Measurements from ENCODE around the gene UBAC2.

Gene UBAC2

DNA sequence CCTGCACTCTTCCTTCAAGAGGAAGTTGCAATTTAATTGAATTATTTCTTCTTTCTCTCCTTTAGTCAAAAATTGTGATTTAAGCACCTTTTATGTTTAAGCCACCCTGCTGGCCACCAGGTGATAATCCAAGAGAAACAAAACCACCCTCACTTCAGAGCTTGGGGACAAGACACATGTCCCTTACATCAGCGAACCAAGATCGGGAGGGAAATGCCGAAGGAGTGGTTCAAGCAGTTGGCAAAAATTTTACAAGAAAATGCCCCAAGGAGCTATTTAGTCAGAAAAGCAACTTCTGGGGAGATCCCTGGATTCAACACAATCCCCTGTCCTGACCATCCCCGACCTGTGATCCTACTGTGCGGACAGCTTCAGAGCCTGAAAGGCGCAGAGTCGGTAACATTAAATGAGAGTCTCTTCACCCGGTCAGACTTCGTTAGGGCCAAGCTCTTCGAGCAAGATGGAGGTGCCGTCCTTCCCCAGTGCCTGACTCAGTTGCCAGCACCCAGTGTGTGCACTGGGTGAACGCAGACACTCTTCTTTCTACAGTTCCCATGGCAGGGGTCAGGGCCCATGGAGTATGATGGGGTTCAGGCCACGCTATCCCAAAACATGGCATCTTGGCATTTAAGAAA is 222.0 kb downstream of the UBAC2 start:
- DNase-seq, result peak in 3 of 42 donors; percentile 9 to 31 (median 15)
- intact Hi-C loops (cut with DNase I), result no loop called here

DNA sequence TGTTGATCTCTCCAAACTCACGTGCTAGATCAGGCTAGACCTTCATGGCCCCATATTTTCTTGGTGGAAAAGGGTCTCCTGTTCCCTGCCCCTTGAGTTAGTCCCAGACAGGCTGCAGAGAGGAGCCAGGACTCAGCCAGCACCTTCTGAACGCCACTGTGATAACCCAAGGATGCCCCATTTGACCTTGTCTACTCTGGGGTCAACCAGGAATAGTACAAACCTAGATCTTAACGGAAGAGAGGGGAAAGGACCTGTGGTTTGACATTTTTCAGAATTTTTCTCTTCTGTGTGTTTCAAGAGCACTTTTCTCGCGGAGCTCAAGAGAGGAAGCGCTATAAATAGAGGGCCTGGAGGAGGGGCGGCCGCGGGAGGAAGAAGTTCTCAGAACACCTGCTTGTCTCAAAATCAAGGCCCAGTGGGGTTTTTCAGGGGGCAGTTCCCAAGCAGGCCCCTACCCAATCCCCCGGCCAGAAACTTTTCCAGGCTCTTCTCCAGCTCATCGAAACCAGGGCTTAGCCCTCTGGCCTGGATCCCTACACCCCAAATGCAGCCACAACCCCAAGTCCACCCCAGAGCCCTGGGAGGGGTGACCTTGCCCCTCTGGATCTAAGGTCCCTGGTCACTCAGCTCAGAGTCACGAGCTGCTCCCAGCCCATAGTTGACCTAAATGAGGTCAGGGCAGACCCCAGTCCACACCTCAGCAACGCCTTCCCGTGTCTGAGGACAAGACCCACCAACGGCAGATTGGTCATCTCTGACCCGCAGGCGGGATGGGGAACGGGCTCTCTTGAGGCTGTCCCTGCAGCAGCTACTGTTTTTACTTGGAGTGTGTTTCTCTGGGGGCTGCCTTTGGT is 225.1 kb downstream of the UBAC2 start:
- peak in 30 of 42 donors; percentile 20 to 66 (median 42) for DNase-seq
- intact Hi-C loops (cut with DNase I), result no loop called here

DNA sequence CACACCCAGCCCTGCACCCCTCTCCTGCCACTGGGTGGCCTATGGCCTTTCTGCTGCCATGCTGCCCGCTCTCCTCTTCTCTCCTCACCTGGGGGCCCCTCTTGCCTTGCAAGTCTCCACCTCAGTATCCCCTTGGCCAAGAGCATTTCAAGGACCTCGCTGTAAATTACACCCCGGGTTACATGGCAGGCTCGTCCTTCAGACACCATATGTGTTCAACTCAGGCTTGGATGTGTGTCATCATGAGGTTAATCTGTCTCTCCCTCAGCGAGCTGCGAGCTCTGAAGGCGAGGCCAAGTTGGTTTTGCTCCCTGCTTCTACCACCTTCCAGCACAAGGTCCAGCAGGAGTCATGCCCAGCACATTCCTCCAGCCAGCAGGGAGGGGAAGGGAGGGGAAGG is 225.8 kb downstream of the UBAC2 start:
- intact Hi-C loops (cut with DNase I), result no loop called here
- DNase-seq, result peak in 3 of 42 donors; percentile 8 to 28 (median 28)

DNA sequence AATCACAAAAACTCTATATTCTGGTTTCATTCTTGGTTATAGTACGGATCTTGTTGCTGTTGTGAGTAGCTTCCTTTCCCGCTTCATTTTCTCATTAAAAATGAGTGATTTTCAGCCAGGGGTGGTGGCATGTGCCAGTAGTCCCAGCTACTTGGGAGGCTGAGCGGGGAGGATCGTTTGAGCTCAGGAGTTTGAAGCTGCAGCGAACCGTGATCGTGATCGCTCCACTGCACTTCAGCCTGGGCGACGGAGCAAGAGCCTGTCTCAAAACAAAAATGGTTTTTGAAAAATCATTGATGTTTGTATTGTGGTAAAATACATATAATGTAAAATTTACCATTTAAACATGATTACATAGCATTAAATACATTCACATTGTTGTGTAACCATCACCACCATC is 229.0 kb downstream of the UBAC2 start:
- intact Hi-C loops (cut with DNase I), result loop anchor here (10.0 kb wide), 1 partner anchor 255 kb away; no protein-coding TSS in a partner anchor
- no peak for DNase-seq

DNA sequence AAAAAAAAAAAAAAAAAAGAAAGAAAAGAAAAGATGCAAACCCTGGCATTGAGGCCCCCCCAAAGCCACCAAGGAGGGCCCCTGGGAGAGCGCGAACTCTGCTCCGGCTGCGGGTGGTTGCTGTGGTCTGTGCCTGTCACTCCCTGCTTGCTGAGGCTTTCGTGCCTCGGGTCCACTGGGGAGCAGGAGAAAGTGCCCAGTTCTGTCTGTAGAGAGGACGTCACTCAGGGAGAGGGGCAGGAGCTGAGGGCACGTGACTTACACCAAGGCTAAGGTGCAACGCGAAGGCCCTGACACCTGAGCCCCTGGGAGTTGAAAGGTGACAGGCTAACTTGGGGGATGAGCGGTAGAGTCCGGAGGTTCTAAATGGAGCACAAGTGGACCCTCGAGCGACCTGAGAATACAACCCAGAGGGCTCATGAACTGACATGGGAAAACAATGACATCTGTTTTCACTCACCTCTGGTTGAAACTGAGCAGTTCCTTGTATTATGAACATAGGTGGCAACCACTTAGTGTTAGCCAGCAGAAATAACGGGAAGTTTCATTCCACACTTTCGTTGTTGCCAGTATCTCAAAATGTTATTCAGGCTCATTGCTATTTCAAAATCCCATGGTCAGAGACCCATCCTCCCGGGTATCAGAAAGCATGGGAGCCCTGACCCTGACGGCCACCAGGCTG is 231.4 kb downstream of the UBAC2 start:
- peak in 1 of 42 donors; percentile 35 for DNase-seq
- intact Hi-C loops (cut with DNase I), result loop anchor here (10.0 kb wide), 1 partner anchor 257 kb away; no protein-coding TSS in a partner anchor

DNA sequence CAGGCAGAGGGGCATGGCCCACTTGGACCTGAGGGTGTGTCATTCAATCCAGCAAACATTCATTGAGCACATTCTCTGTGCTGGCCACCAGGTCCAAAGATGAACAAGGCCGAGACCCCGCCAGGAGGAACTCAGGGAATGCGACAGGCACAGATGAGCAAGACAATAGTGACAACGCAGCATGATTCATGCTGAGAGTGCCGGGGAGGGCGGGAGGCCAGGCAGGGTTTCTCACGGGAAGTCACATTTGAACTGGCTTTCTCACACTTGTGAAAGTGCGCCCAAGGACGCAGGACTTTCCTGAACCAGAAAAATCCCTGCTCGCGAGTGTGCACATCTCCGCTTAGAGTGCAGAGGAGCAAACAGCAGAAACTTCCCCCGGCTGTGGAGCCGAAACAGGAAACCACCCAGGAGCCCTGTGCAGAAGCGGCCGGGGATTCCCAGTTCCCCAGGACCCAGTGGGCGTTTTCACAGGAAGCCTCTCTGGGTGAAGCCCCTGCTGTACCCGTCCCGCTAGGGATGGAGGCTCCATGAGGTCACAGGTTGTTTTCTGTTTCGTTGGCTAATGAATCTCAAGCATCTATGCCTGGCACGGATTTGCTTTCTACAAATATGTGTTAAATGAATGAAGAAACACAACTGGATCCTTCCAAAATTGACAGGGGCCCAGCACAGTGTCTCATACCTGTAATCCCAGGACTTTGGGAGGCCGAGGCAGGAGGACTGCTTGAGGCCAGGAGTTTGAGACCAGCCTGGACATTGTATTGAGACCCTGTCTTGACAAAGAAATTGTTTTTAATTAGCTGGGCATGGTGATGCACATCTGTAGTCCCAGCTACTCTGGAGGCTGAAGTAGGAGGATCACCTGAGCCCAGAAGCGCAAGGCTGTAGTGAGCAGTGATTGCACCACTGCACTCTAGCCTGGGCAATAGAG is 232.2 kb downstream of the UBAC2 start:
- intact Hi-C loops (cut with DNase I), result loop anchor here (10.0 kb wide), 1 partner anchor 258 kb away; no protein-coding TSS in a partner anchor
- DNase-seq, result peak in 41 of 42 donors; percentile 18 to 70 (median 44)

DNA sequence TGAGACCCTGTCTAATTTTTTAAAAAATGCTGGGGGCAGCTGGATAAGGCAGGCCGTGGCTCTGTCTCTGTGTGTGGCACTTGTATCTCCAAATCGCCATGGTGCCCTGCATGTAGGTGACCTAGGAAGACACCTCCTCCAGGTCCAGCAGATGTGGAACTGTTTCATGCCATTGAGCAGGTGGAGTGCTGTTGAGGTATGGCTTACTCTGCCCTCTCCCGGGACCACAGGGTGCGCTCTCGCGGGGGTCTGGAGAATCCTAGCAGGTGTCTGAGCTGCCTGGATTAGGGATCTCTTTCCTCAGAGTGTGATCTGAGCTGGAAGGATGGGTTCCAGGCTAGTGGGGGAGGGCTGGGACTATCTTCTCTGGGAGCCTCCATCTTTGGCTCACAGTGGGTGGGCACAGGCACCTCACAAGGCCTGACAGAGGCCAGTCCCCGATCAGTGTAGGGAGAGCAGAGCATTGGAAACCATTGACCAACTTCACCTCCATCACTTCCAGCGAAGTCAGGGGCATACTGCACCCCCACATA is 233.0 kb downstream of the UBAC2 start:
- peak in 1 of 42 donors; percentile 24 for DNase-seq
- intact Hi-C loops (cut with DNase I), result loop anchor here (10.0 kb wide), 1 partner anchor 259 kb away; no protein-coding TSS in a partner anchor

DNA sequence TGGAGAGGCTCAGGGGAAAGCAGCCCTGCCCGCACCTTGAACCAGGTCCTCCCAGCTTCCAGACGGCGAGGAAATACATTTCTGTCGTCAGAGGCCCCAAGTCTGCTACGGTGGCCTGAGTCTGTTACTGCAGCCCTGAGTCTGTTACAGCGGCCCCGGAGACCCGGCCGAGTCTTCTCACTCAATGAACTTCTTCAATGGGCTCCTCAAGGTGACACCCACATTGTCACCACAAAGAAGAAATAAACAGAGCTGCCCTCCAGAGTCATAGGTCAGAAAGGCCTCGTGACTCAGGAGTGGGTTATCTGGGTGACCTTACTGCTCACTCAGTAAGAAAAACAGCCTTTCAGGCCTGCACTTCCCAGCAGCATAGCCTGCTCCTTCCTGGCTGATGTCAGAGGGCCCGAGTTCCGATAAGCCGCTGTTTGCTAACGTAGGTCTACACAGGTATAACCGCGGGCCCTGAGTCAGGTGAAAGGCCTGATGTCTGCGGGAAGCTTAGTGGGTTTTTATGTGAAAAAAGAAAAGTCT is 233.7 kb downstream of the UBAC2 start:
- DNase-seq, result peak in 1 of 42 donors; percentile 30
- intact Hi-C loops (cut with DNase I), result loop anchor here (10.0 kb wide), 1 partner anchor 260 kb away; no protein-coding TSS in a partner anchor

DNA sequence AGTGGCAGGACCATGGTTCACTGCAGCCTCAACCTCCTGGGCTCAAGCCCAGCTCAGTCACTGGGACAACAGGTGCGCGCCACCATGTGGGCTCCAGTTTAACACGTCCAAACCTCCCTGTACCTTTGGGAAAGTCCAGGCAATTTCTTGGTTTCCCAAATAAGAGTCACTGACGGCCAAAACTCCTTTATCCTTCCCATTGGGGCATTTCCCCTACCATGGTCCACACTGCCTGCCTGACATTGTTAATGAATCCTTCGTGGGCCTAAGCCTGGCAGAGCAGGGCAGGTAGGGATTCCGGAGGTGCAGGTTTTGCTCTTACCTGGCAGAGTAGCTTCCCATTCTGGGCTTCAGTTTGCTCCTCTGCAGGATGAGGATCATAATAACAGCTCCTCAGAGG is 234.5 kb downstream of the UBAC2 start:
- DNase-seq, result no peak
- intact Hi-C loops (cut with DNase I), result loop anchor here (5.0 to 10.0 kb wide), 2 partner anchors 168 to 260 kb away; no protein-coding TSS in a partner anchor

DNA sequence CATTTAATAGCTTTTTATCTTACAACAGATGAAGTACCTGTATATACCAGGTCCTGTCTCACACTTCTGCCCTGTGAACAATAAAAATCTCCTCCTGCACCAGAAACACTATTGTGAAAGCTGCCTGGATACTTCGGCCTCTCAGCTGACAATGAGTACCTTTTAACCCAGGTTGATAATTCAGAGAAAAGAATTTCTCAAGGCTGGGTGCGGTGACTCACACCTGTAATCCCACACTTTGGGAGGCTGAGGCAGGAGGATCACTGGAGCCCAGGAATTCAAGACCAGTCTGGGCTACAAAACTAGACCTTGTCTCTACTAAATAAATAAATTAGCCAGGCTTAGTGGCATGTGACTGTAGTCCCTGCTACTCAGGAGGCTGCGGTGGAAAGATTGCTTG is 235.3 kb downstream of the UBAC2 start:
- intact Hi-C loops (cut with DNase I), result loop anchor here (5.0 to 10.0 kb wide), 2 partner anchors 169 to 261 kb away; no protein-coding TSS in a partner anchor
- DNase-seq, result peak in 1 of 42 donors; percentile 37
